Mesenchymal stem cell (in vitro differentiated cells and primary cell): ENCODE results near the gene TMEM120A.

Experiments used
- DNase-seq: peaks from one replicate; pipeline ENCODE4 v3.0.0-alpha.2; 2013
- H2AFZ ChIP-seq: one replicate; pipeline ENCODE4 v1.6.1; 2013; ENCODE audit warnings: low read depth, mild to moderate bottlenecking, control low read depth, inconsistent platforms, low read length, moderate library complexity
- H2AK5ac ChIP-seq: 2 replicates; pipeline ENCODE4 v1.6.1; 2013; ENCODE audit warnings: low read length, moderate library complexity, mild to moderate bottlenecking, inconsistent platforms; ENCODE audit not compliant: severe bottlenecking
- H2BK120ac ChIP-seq: one replicate; pipeline ENCODE4 v1.6.1; 2013; ENCODE audit warnings: low read depth, mild to moderate bottlenecking, inconsistent platforms, low read length, moderate library complexity
- H2BK12ac ChIP-seq, 2 experiments: one replicate each; pipeline ENCODE4 v1.6.1; 2013; ENCODE audit warnings: inconsistent platforms in 2 of 2, low read length in 2 of 2, mild to moderate bottlenecking in 2 of 2, moderate library complexity in 2 of 2, control low read depth in 1 of 2
- H2BK15ac ChIP-seq: one replicate; pipeline ENCODE4 v1.6.1; 2013; ENCODE audit warnings: mild to moderate bottlenecking, low read depth, inconsistent platforms; ENCODE audit not compliant: poor library complexity, severe bottlenecking
- H2BK5ac ChIP-seq: 2 replicates; pipeline ENCODE4 v1.6.1; 2013; ENCODE audit warnings: low read depth, mild to moderate bottlenecking, low read length, control low read depth, inconsistent platforms; ENCODE audit not compliant: poor library complexity, severe bottlenecking
- H3K14ac ChIP-seq, 2 experiments: one replicate each; pipeline ENCODE4 v1.6.1; 2013; ENCODE audit warnings: inconsistent platforms in 2 of 2, low read length in 2 of 2, control low read depth in 1 of 2, mild to moderate bottlenecking in 1 of 2, moderate library complexity in 1 of 2
- H3K18ac ChIP-seq, 2 experiments: one replicate each; pipeline ENCODE4 v1.6.1; 2013; ENCODE audit warnings: inconsistent platforms in 2 of 2, low read length in 2 of 2, control low read depth in 1 of 2, low read depth in 1 of 2, mild to moderate bottlenecking in 1 of 2
- H3K23ac ChIP-seq, 2 experiments: one replicate each; pipeline ENCODE4 v1.6.1; 2013; ENCODE audit warnings: inconsistent platforms in 2 of 2, low read length in 2 of 2, mild to moderate bottlenecking in 2 of 2, moderate library complexity in 2 of 2, control low read depth in 1 of 2
- H3K27ac ChIP-seq: 2 replicates; pipeline ENCODE4 v1.5.1; 2013; ENCODE audit warnings: mild to moderate bottlenecking, moderate library complexity, low read length, control low read depth, inconsistent platforms; ENCODE audit not compliant: poor library complexity, severe bottlenecking
- H3K27me3 ChIP-seq, 2 experiments: 2 replicates each; pipeline versions ENCODE4 v1.6.1 to v1.7.0; 2013; ENCODE audit warnings: low read length in 2 of 2, mild to moderate bottlenecking in 2 of 2, moderate library complexity in 2 of 2, control low read depth in 1 of 2, inconsistent platforms in 1 of 2; ENCODE audit not compliant: control insufficient read depth in 1 of 2, insufficient read depth in 1 of 2
- H3K36me3 ChIP-seq, 2 experiments: 2 replicates each; pipeline versions ENCODE4 v1.6.1 to v1.7.0; 2013; ENCODE audit warnings: low read length in 2 of 2, control low read depth in 1 of 2, inconsistent platforms in 1 of 2, low read depth in 1 of 2, mild to moderate bottlenecking in 1 of 2; ENCODE audit not compliant: insufficient read depth in 2 of 2, control insufficient read depth in 1 of 2
- H3K4ac ChIP-seq, 2 experiments: one replicate each; pipeline ENCODE4 v1.6.1; 2013; ENCODE audit warnings: inconsistent platforms in 2 of 2, low read length in 2 of 2, mild to moderate bottlenecking in 2 of 2, moderate library complexity in 2 of 2, control low read depth in 1 of 2, low read depth in 1 of 2
- H3K4me1 ChIP-seq: 2 replicates; pipeline ENCODE4 v1.6.1; 2013; ENCODE audit warnings: low read depth, low read length, control low read depth; ENCODE audit not compliant: control insufficient read depth, insufficient read depth
- H3K4me2 ChIP-seq: 2 replicates; pipeline ENCODE4 v1.6.1; 2013; ENCODE audit warnings: low read length, mild to moderate bottlenecking, inconsistent platforms; ENCODE audit not compliant: poor library complexity, severe bottlenecking
- H3K4me3 ChIP-seq, 2 experiments: 2 replicates each; pipeline versions ENCODE4 v1.5.1 to v1.7.0; 2013; ENCODE audit warnings: low read length in 2 of 2, mild to moderate bottlenecking in 2 of 2, control low read depth in 1 of 2, low read depth in 1 of 2; ENCODE audit not compliant: insufficient read depth in 1 of 2
- H3K79me1 ChIP-seq: replicated peaks from 2 replicates; pipeline ENCODE4 v1.6.1; 2013; ENCODE audit warnings: mild to moderate bottlenecking, control low read depth, low read length, inconsistent platforms; ENCODE audit not compliant: poor library complexity, severe bottlenecking
- H3K9ac ChIP-seq: 2 replicates; pipeline ENCODE4 v1.7.0; 2013; ENCODE audit warnings: mild to moderate bottlenecking, low read length, moderate library complexity
- H3K9me3 ChIP-seq: 2 replicates; pipeline ENCODE4 v1.7.0; 2013; ENCODE audit warnings: mild to moderate bottlenecking, low read length; ENCODE audit not compliant: control insufficient read depth
- H4K8ac ChIP-seq: one replicate; pipeline ENCODE4 v1.6.1; 2013; ENCODE audit warnings: inconsistent platforms, mild to moderate bottlenecking, low read length, moderate library complexity
- H4K91ac ChIP-seq: one replicate; pipeline ENCODE4 v1.6.1; 2013; ENCODE audit warnings: mild to moderate bottlenecking, low read length, inconsistent platforms
- WGBS: methylation state at CpG from one replicate; pipeline ENCODE4 v1.1.7; 2013; ENCODE audit warnings: mixed read lengths; 5-methylcytosine and 5-hydroxymethylcytosine counted together

The TMEM120A gene

GRCh38 chr7:75979759-75980429 is 14.5 kb downstream of the TMEM120A start:
- H3K27me3 ChIP-seq, result no peaks in the 10 kb centered on the region
- H2AFZ ChIP-seq, result no peak overlapping the region
- no peak overlapping the region for H2BK5ac ChIP-seq
- no peak overlapping the region for H2BK15ac ChIP-seq
- peaks cover 57 to 59% of the 10 kb centered on the region in 2 experiments for H3K36me3 ChIP-seq
- no peaks in the 10 kb centered on the region for H3K79me1 ChIP-seq
- no peak overlapping the region for H4K8ac ChIP-seq
- no peak overlapping the region for H2BK12ac ChIP-seq
- no peaks in the 10 kb centered on the region for H3K9me3 ChIP-seq
- no peak overlapping the region for H2AK5ac ChIP-seq
- H3K9ac ChIP-seq, result no peak overlapping the region
- H4K91ac ChIP-seq, result no peak overlapping the region
- no peak overlapping the region for H3K23ac ChIP-seq
- H3K18ac ChIP-seq, result no peak overlapping the region
- no peak for DNase-seq
- no peak overlapping the region for H3K4me2 ChIP-seq
- H3K14ac ChIP-seq, result no peak overlapping the region
- H3K4me1 ChIP-seq, result peaks cover 21% of the 10 kb centered on the region
- no peak overlapping the region for H3K27ac ChIP-seq
- WGBS, result 95% methylated on average over 21 of the region's 22 CpGs
- H3K4me3 ChIP-seq, result no peak overlapping the region
- no peak overlapping the region for H2BK120ac ChIP-seq
- H3K4ac ChIP-seq, result no peak overlapping the region

GRCh38 chr7:75977743-75978142 is 16.7 kb downstream of the TMEM120A start:
- no peak overlapping the region for H4K91ac ChIP-seq
- H3K4me1 ChIP-seq, result peaks cover 14% of the 10 kb centered on the region
- H3K4me2 ChIP-seq, result no peak overlapping the region
- no peak overlapping the region for H2BK12ac ChIP-seq
- H2BK5ac ChIP-seq, result no peak overlapping the region
- no peaks in the 10 kb centered on the region for H3K9me3 ChIP-seq
- peak overlapping the region; percentile 41 for H3K9ac ChIP-seq
- H3K36me3 ChIP-seq, result peaks cover 48 to 56% of the 10 kb centered on the region in 2 experiments
- H3K27ac ChIP-seq, result no peak overlapping the region
- H3K23ac ChIP-seq, result no peak overlapping the region
- H3K27me3 ChIP-seq, result no peaks in the 10 kb centered on the region
- no peak overlapping the region for H2BK120ac ChIP-seq
- H4K8ac ChIP-seq, result no peak overlapping the region
- DNase-seq, result no peak
- no peak overlapping the region for H3K4ac ChIP-seq
- no peak overlapping the region for H2AK5ac ChIP-seq
- H3K14ac ChIP-seq, result no peak overlapping the region
- WGBS, result 83% methylated on average over 5 of the region's 8 CpGs
- no peak overlapping the region for H2BK15ac ChIP-seq
- no peak overlapping the region for H3K18ac ChIP-seq
- H3K4me3 ChIP-seq, result no peak overlapping the region
- no peak overlapping the region for H2AFZ ChIP-seq
- no peaks in the 10 kb centered on the region for H3K79me1 ChIP-seq

GRCh38 chr7:75971961-75972763 is 22.2 kb downstream of the TMEM120A start:
- no peak overlapping the region for H4K8ac ChIP-seq
- no peak overlapping the region for H3K9ac ChIP-seq
- H2BK15ac ChIP-seq, result no peak overlapping the region
- no peak overlapping the region for H2BK12ac ChIP-seq
- no peak overlapping the region for H3K4me3 ChIP-seq
- no peak overlapping the region for H2BK120ac ChIP-seq
- peaks cover 13% of the 10 kb centered on the region for H3K79me1 ChIP-seq
- no peaks in the 10 kb centered on the region for H3K9me3 ChIP-seq
- H3K23ac ChIP-seq, result no peak overlapping the region
- peak; percentile 24 for DNase-seq
- no peak overlapping the region for H2BK5ac ChIP-seq
- no peaks in the 10 kb centered on the region for H3K27me3 ChIP-seq
- H2AFZ ChIP-seq, result no peak overlapping the region
- no peak overlapping the region for H3K4me2 ChIP-seq
- H4K91ac ChIP-seq, result no peak overlapping the region
- 90% methylated on average over 19 of the region's 19 CpGs for WGBS
- H3K4me1 ChIP-seq, result peaks cover 7% of the 10 kb centered on the region
- peak overlapping the region in 1 of 2 experiments; percentile 31 for H3K14ac ChIP-seq
- peaks cover 40 to 41% of the 10 kb centered on the region in 2 experiments for H3K36me3 ChIP-seq
- no peak overlapping the region for H2AK5ac ChIP-seq
- H3K18ac ChIP-seq, result peak overlapping the region in 1 of 2 experiments; percentile 29
- H3K27ac ChIP-seq, result no peak overlapping the region
- peak overlapping the region in 1 of 2 experiments; percentile 12 for H3K4ac ChIP-seq

- no peak overlapping the region for H3K9ac ChIP-seq
- no peak overlapping the region for H2BK120ac ChIP-seq
- no peak overlapping the region for H2BK15ac ChIP-seq
- no peak overlapping the region for H3K14ac ChIP-seq
- peaks cover 13% of the 10 kb centered on the region for H3K79me1 ChIP-seq
- peak overlapping the region in 1 of 2 experiments; percentile 29 for H3K18ac ChIP-seq
- no peak overlapping the region for H2AFZ ChIP-seq
- H3K4me3 ChIP-seq, result no peak overlapping the region
- no peak for DNase-seq
- no peak overlapping the region for H2AK5ac ChIP-seq
- H3K27me3 ChIP-seq, result no peaks in the 10 kb centered on the region
- H3K4me1 ChIP-seq, result peaks cover 7% of the 10 kb centered on the region
- H2BK5ac ChIP-seq, result no peak overlapping the region
- no peak overlapping the region for H3K4me2 ChIP-seq
- H3K27ac ChIP-seq, result no peak overlapping the region
- H3K23ac ChIP-seq, result no peak overlapping the region
- H4K8ac ChIP-seq, result no peak overlapping the region
- H3K9me3 ChIP-seq, result no peaks in the 10 kb centered on the region
- H2BK12ac ChIP-seq, result no peak overlapping the region
- no peak overlapping the region for H4K91ac ChIP-seq
- H3K36me3 ChIP-seq, result peaks cover 40 to 47% of the 10 kb centered on the region in 2 experiments
- no peak overlapping the region for H3K4ac ChIP-seq
- WGBS, result 94% methylated on average over 14 of the region's 14 CpGs
Measured at GRCh38 chr7:75971309-75971960, 23.0 kb downstream of the TMEM120A start.
